Right atrium auricular region (tissue), 2 donors: Measurements from ENCODE around the gene NR1I2. TPM values are rescaled to one million over a fixed set of nuclear protein-coding genes. Genes with fewer than 3 reads are reported as not detected.

Experiments
- DNase-seq: peaks from one replicate; pipeline ENCODE4 v3.0.0-alpha.2; 2019; ENCODE audit warnings: low spot score
- H3K27ac ChIP-seq, 2 donors: fragments of 200-600 bp; sonication (generic); 1 replicate in 1 of 2; 2 replicates in 1 of 2; pipeline ENCODE4 v1.5.1; 2016 to 2019
- H3K27me3 ChIP-seq, 2 donors: fragments of 200-600 bp; sonication (generic); one replicate each; pipeline versions ENCODE4 v1.5.1 to v1.6.0; 2017 to 2019
- H3K36me3 ChIP-seq: fragments of 200-600 bp; sonication (generic); one replicate; pipeline ENCODE4 v1.5.1; 2016
- H3K4me1 ChIP-seq, 2 donors: fragments of 200-600 bp; sonication (generic); one replicate each; pipeline versions ENCODE4 v1.5.1 to v1.6.0; 2017 to 2019
- H3K4me3 ChIP-seq, 2 donors: fragments of 200-600 bp; sonication (generic); 1 replicate in 1 of 2; 2 replicates in 1 of 2; pipeline ENCODE4 v1.5.1; 2017 to 2019; ENCODE audit warnings: mild to moderate bottlenecking in 1 of 2, moderate library complexity in 1 of 2
- H3K9me3 ChIP-seq, 2 donors: fragments of 200-600 bp; sonication (generic); one replicate each; pipeline ENCODE4 v1.5.1; 2019
- CTCF ChIP-seq, 2 donors: fragments of 200-600 bp; sonication (generic); IDR thresholded peaks; one replicate each; pipeline ENCODE4 v1.5.1; 2019; ENCODE audit warnings: antibody characterized with exemption in 2 of 2
- total RNA-seq, 2 donors: library from RNA; depleted of rRNA; stranded (reverse); fragments of >200 nt; gene quantifications; one replicate each; pipeline ENCODE4 v1.1.0, GENCODE V29; 2016

NR1I2 gene
- total RNA-seq, 2 donors from 2014 or later, result 0.82 TPM; not detected in 1

DNA sequence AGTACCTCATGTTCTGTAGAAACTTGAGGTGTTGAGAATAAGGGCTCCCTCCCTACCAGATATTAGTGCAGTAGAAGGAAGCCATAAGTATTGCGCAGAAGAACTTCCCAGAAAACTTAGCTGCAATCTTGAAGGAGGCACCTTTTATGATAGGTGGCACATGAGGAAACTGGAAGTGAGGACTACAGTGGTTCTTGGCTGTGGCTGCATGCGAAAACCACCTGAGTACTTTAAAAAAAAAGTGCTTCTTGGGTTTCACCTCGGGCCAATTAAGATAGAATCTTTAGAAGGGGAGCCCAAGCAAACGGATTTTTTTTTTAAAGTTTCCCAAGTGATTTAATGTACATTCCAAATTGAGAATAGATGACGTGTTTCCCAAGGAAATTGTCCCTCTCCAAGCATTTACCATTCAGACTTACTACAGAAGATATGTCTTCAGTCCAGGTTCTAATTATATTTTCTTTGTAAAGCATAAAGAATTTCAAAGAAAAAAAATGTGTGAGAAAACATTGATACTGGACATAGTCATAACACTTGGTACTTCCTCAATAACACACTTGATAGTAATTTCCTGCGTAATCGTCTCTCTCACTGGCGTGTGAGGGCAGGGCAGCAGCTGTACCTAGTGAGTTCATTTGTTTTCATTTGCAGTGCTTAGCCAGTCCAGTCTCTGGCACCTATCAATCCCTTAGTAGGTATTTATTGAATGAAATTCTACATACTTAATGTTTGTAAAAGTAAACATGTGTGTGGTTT is 12.3 kb upstream of the NR1I2 start:
- Histone ChIP-seq H3K36me3 (no peaks in the 10 kb centered on the region), H3K9me3 (no peaks in the 10 kb centered on the region), H3K27me3 (no peaks in the 10 kb centered on the region), H3K4me3 (no peak overlapping the region), H3K27ac (no peak overlapping the region), H3K4me1 (no peaks in the 10 kb centered on the region)
- TF ChIP-seq CTCF (IDR thresholded peaks at IDR 0.05), result no peak
- DNase-seq, result no peak

- Histone ChIP-seq H3K36me3 (no peaks in the 10 kb centered on the region), H3K4me3 (no peak overlapping the region), H3K27me3 (no peaks in the 10 kb centered on the region), H3K27ac (no peak overlapping the region), H3K4me1 (no peaks in the 10 kb centered on the region), H3K9me3 (peaks cover 0 to 12% of the 10 kb centered on the region in 2 donors)
- DNase-seq, result no peak
- no peak for TF ChIP-seq CTCF (IDR thresholded peaks at IDR 0.05)
Measured at GRCh38 chr3:119774444-119774843, 7.5 kb upstream of the NR1I2 start.

DNA sequence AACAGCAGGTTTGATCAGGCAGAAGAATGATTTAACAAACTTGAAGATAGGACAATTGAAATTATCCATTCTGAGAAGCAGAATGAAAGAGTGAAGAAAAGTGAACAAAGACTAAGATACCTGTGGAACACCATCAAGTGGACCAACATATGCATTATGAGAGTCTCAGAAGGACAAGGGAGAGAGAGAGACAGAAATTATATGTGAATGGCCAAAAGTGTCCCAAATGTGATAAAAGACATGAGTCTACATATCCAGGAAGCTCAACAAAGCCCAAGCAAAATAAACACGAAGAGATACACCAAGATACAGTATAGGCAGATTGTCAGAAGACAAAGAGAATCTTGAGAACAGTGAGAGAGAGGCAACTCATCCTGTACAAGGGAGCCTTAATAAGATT is 5.6 kb upstream of the NR1I2 start:
- Histone ChIP-seq H3K4me1 (no peaks in the 10 kb centered on the region), H3K9me3 (peaks cover 0 to 12% of the 10 kb centered on the region in 2 donors), H3K36me3 (no peaks in the 10 kb centered on the region), H3K27ac (no peak overlapping the region), H3K27me3 (no peaks in the 10 kb centered on the region), H3K4me3 (no peak overlapping the region)
- no peak for DNase-seq
- TF ChIP-seq CTCF (IDR thresholded peaks at IDR 0.05), result no peak

GRCh38 chr3:119778176-119778575 is 3.7 kb upstream of the NR1I2 start:
- Histone ChIP-seq H3K4me1 (no peaks in the 10 kb centered on the region), H3K9me3 (peaks cover 0 to 12% of the 10 kb centered on the region in 2 donors), H3K27ac (no peak overlapping the region), H3K27me3 (no peaks in the 10 kb centered on the region), H3K4me3 (no peak overlapping the region), H3K36me3 (no peaks in the 10 kb centered on the region)
- TF ChIP-seq CTCF (IDR thresholded peaks at IDR 0.05), result no peak
- no peak for DNase-seq

GRCh38 chr3:119778811-119779210 is 3.1 kb upstream of the NR1I2 start:
- TF ChIP-seq CTCF (IDR thresholded peaks at IDR 0.05), result no peak
- DNase-seq, result no peak
- Histone ChIP-seq H3K36me3 (no peaks in the 10 kb centered on the region), H3K9me3 (peaks cover 0 to 12% of the 10 kb centered on the region in 2 donors), H3K27ac (no peak overlapping the region), H3K4me1 (no peaks in the 10 kb centered on the region), H3K27me3 (no peaks in the 10 kb centered on the region), H3K4me3 (no peak overlapping the region)
